ENCODE measurements around the gene DUOX1.

DUOX1 gene

GRCh38 chr15:45143946-45144345 lies 14.2 kb downstream of the DUOX1 start:
- DNase-seq = no peak

GRCh38 chr15:45144775-45145174 lies 15.0 kb downstream of the DUOX1 start:
- no peak for DNase-seq

GRCh38 chr15:45146405-45146804 lies 16.6 kb downstream of the DUOX1 start:
- no peak for DNase-seq

- DNase-seq = no peak
Observed at GRCh38 chr15:45147606-45148005, 17.8 kb downstream of the DUOX1 start.

GRCh38 chr15:45148076-45149059 lies 18.6 kb downstream of the DUOX1 start:
- DNase-seq = no peak

GRCh38 chr15:45149060-45149459 lies 19.3 kb downstream of the DUOX1 start:
- no peak for DNase-seq

GRCh38 chr15:45150481-45150880 lies 20.7 kb downstream of the DUOX1 start:
- DNase-seq = no peak

- DNase-seq = no peak
Observed at GRCh38 chr15:45150997-45151396, 21.2 kb downstream of the DUOX1 start.

GRCh38 chr15:45151998-45152828 lies 22.4 kb downstream of the DUOX1 start:
- no peak for DNase-seq

GRCh38 chr15:45155739-45156138 lies 25.9 kb downstream of the DUOX1 start:
- no peak for DNase-seq

- no peak for DNase-seq
Observed at GRCh38 chr15:45156744-45157455, 27.1 kb downstream of the DUOX1 start.

- no peak for DNase-seq
Observed at GRCh38 chr15:45157974-45158373, 28.2 kb downstream of the DUOX1 start.

- no peak for DNase-seq
Observed at GRCh38 chr15:45161666-45162065, 31.9 kb downstream of the DUOX1 start.

- peak; percentile 81 for DNase-seq
Observed at GRCh38 chr15:45162771-45163507, 33.1 kb downstream of the DUOX1 start.

- DNase-seq = no peak
Observed at GRCh38 chr15:45163508-45163856, 33.7 kb downstream of the DUOX1 start.

- DNase-seq = no peak
Observed at GRCh38 chr15:45164914-45165313, 35.1 kb downstream of the DUOX1 start.

- no peak for DNase-seq
Observed at GRCh38 chr15:45165536-45165935, 35.7 kb downstream of the DUOX1 start.

GRCh38 chr15:45166834-45167630 lies 37.2 kb downstream of the DUOX1 start:
- peak; percentile 89 for DNase-seq

GRCh38 chr15:45167631-45168205 lies 37.9 kb downstream of the DUOX1 start:
- DNase-seq = peak; percentile 32

GRCh38 chr15:45168286-45168685 lies 38.5 kb downstream of the DUOX1 start:
- DNase-seq = no peak

All from left hindlimb (tissue), 1 donor.